GM12878 (cell line): Measurements from ENCODE around the gene SLC25A11. TPM values are rescaled to one million over a fixed set of nuclear protein-coding genes. Genes with fewer than 3 reads are reported as not detected.
A peak's percentile ranks its signal among the peaks of the same experiment; 100 is the strongest.

Experiments
- ATF7 ChIP-seq: fragments of 450-650 bp; IDR thresholded peaks from 2 replicates; pipeline ENCODE4 v1.6.1; 2016; ENCODE audit warnings: low read depth, mild to moderate bottlenecking
- CBX3 ChIP-seq: fragments of 200-600 bp; sonication (generic); IDR thresholded peaks from 2 replicates; pipeline ENCODE4 v1.6.1; 2016; ENCODE audit warnings: low read depth, borderline replicate concordance
- CBX5 ChIP-seq: sonication (generic); IDR thresholded peaks from 2 replicates; pipeline ENCODE4 v1.6.1; 2016; ENCODE audit warnings: low read depth, moderate library complexity, mild to moderate bottlenecking, inconsistent platforms
- CEBPZ ChIP-seq: fragments of 150-350 bp; IDR thresholded peaks from 2 replicates; pipeline ENCODE4 v1.6.1; 2016; ENCODE audit warnings: low read depth, low read length
- CREM ChIP-seq: IDR thresholded peaks from 2 replicates; pipeline ENCODE4 v1.6.1; 2014; ENCODE audit warnings: antibody characterized with exemption, low read depth
- DPF2 ChIP-seq: fragments of 450-650 bp; IDR thresholded peaks from 2 replicates; pipeline ENCODE4 v1.6.1; 2017; ENCODE audit warnings: mild to moderate bottlenecking
- E4F1 ChIP-seq: fragments of 450-650 bp; IDR thresholded peaks from 2 replicates; pipeline ENCODE4 v1.6.1; 2018; ENCODE audit warnings: borderline replicate concordance, mild to moderate bottlenecking; ENCODE audit not compliant: partially characterized antibody
- GABPA ChIP-seq: IDR thresholded peaks from 2 replicates; pipeline ENCODE4 v1.6.1; 2014; ENCODE audit warnings: antibody characterized with exemption, low read depth, mild to moderate bottlenecking, inconsistent platforms
- GATAD2B ChIP-seq: fragments of 450-650 bp; conservative IDR thresholded peaks from 2 replicates; pipeline ENCODE4 v1.6.1; 2017; ENCODE audit warnings: low read depth, mild to moderate bottlenecking, moderate library complexity
- HDAC6 ChIP-seq: fragments of 200-600 bp; sonication (generic); IDR thresholded peaks from one replicate; pipeline ENCODE4 v1.8.0; 2017; ENCODE audit warnings: antibody characterized with exemption; ENCODE audit not compliant: unreplicated experiment
- HDGF ChIP-seq: fragments of 450-650 bp; IDR thresholded peaks from 2 replicates; pipeline ENCODE4 v1.6.1; 2016; ENCODE audit warnings: antibody characterized with exemption
- IKZF2 ChIP-seq, 2 experiments: fragments of 450-650 bp; IDR thresholded peaks; 2 replicates each; pipeline ENCODE4 v1.6.1; 2017; ENCODE audit warnings: mild to moderate bottlenecking in 2 of 2, moderate library complexity in 2 of 2
- NFXL1 ChIP-seq: fragments of 450-650 bp; IDR thresholded peaks from 2 replicates; pipeline ENCODE4 v1.6.1; 2017; ENCODE audit warnings: antibody characterized with exemption, mild to moderate bottlenecking, borderline replicate concordance
- POLR2A ChIP-seq: IDR thresholded peaks from 2 replicates; pipeline ENCODE4 v1.6.1; 2011; ENCODE audit warnings: low read depth, mild to moderate bottlenecking, low read length
- RB1 ChIP-seq: fragments of 450-650 bp; formaldehyde crosslinking; IDR thresholded peaks from 2 replicates; pipeline ENCODE4 v1.6.1; 2017; ENCODE audit warnings: mild to moderate bottlenecking, borderline replicate concordance
- SKIL ChIP-seq: fragments of 450-650 bp; IDR thresholded peaks from 2 replicates; pipeline ENCODE4 v1.6.1; 2017; ENCODE audit warnings: mild to moderate bottlenecking, low read depth, inconsistent platforms; ENCODE audit not compliant: poor library complexity, severe bottlenecking
- WRNIP1 ChIP-seq: IDR thresholded peaks from 2 replicates; pipeline ENCODE4 v1.6.1; 2011; ENCODE audit warnings: low read depth, low read length, improper control_type of control experiment, borderline replicate concordance
- YY1 ChIP-seq: IDR thresholded peaks from 2 replicates; pipeline ENCODE4 v1.6.1; 2011; ENCODE audit warnings: low read depth, mild to moderate bottlenecking, low read length
- ZBED1 ChIP-seq: IDR thresholded peaks from 2 replicates; pipeline ENCODE4 v1.6.1; 2016; ENCODE audit warnings: borderline replicate concordance
- ZBTB4 ChIP-seq: fragments of 450-650 bp; formaldehyde crosslinking; IDR thresholded peaks from 2 replicates; pipeline ENCODE4 v1.4.0; 2022; ENCODE audit warnings: mild to moderate bottlenecking, moderate library complexity
- polyA plus RNA-seq, 11 experiments: library from polyadenylated mRNA; depleted of rRNA in 4 of 11; unstranded in 6 of 11; stranded (reverse) in 5 of 11; fragments of >200 nt; fragmentation: Nextera tagmentation in 4 of 11; fragmentation: Illumina TruSeq in 1 of 11; extraction: Ambion mirVana in 4 of 11; extraction: Trizol in 1 of 11; gene quantifications; 1 replicate in 1 of 11; 2 replicates in 10 of 11; pipeline versions ENCODE4 v1.2.1 to v1.2.3, GENCODE V29; 2011 to 2016; ENCODE audit warnings: inconsistent platforms in 2 of 11, missing spikeins in 2 of 11, low read depth in 1 of 11
- total RNA-seq, 4 experiments: library from RNA; depleted of rRNA in 3 of 4; stranded (reverse); fragments of >200 nt in 3 of 4; fragmentation: Illumina TruSeq in 1 of 4; extraction: Trizol in 1 of 4; gene quantifications; 2 replicates each; pipeline versions ENCODE4 v1.2.1 to v1.2.3, GENCODE V29; 2013 to 2021

Gene SLC25A11
- total and polyA plus RNA-seq, 10 of the 15 experiments (the other 5 are each of a cell fraction or from before 2014, with no cell fraction given), result 5.8 to 142 (median 65.0) TPM

GRCh38 chr17:4948166-4948930 is 8.5 kb upstream of the SLC25A11 start, which contains the start of gene PFN1 (continued):
- TF ChIP-seq CEBPZ (no peak), CBX3 (no peak), IKZF2 (IDR thresholded peaks at IDR 0.05) (peak; percentile 56 to 70), E4F1 (no peak), HDAC6 (peak; percentile 47), NFXL1 (no peak), ZBTB4 (CRISPR knock-in tag) (no peak), SKIL (peak; percentile 89), ZBED1 (peak; percentile 49; the same call in 1 of the 2 replicates), POLR2A (peak; percentile 82), ATF7 (peak; percentile 85), CBX5 (no peak), WRNIP1 (no peak), GABPA (no peak), CREM (no peak; the same call in 1 of the 2 replicates), DPF2 (no peak; the same call in 1 of the 2 replicates), HDGF (no peak), RB1 (no peak), GATAD2B (no peak; the same call in none of the 2 replicates), YY1 (peak; percentile 47)
